NCI-H128 (cell line): ENCODE data around the gene DEGS2.

ENCODE experiments used
- DNase-seq: peaks from one replicate; lab custom pipeline; 2025; ENCODE audit not compliant: unreplicated experiment; lab: John Stamatoyannopoulos, UW

The DEGS2 gene

DNA sequence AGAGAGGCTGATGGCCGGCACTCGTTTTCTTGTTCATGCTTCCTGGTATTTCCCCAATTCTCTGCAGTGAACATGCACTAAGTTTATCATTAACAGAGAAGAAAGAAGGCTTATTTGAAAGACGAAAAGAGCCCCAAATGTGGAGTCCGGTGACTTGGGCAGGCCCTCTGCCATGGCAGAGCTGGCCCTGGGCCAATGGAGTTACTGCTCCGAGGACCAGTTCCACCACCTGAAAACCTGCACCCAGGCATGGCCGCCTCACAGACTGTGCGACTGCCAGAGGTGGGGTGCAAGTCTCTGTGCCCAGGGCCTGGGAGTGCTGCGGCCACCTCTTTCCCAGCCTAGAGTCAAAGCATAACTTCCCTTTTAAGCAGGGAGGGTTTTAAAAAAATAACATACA is 24.9 kb downstream of the DEGS2 start:
- DNase-seq, result no peak

DNA sequence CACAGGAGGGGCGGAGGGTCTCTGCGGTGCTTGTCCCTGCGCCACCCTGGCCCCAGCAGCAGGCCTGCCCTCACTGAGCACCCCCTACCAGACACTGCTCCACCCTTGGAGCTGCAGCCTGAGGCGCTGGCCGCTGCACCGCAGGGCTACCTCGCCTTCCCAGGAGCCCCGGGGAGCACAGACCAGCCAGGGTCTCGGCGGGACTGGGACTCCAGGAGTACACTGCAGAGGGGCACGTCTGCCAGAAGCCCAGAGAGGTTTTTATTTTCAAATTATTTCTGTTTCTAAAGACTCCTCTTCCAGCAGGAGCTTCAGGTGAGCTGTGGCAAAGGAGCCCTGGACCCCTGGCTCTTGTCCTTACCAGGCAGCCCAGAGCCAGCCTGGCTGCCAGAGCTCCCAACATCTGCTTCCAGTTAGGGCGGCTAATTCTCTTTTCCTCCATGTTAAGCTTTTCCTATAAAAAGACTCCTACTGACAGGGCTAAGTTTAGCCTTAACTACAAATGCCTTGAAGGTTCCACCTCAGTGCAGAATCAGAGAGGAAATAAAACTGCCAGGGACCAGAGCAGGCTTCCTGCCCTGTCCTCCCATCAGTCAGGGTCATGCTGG is 26.4 kb downstream of the DEGS2 start:
- DNase-seq, result no peak

DNA sequence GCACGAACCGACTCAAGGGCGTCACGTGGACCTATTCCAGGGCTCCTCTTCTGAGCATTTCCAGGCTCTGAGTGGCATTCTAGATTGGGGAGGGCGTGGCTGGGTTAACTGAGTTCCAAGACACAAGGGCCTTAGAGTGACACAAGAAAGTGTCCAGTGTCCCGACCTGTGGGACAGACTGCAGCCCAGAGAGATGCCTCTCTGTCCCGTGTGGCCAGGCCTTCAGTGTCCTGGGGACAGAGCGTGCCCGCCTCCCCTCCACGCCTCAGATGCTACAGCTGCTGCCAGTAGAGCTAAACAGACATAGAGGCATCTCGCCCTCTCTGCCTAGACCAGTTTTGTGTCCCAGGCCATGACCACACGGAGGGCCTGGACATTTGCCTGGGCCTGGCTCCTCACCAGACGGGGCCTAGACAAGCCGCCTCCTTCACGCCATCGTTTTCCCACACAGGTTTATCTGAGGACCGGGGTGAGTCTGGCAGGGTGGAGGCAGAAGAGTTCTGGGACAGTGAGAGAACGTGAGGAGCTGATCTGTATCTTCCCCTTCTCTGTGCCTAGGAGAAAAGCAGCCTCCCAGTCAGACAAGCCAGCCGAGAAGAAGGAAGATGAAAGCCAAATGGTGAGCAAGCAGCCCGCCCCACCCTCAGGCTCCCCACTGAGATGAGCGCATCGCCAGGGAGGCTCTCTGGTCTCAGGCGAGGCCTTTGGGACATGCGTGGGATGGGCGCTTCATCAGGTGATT is 27.1 kb downstream of the DEGS2 start:
- DNase-seq, result no peak

DNA sequence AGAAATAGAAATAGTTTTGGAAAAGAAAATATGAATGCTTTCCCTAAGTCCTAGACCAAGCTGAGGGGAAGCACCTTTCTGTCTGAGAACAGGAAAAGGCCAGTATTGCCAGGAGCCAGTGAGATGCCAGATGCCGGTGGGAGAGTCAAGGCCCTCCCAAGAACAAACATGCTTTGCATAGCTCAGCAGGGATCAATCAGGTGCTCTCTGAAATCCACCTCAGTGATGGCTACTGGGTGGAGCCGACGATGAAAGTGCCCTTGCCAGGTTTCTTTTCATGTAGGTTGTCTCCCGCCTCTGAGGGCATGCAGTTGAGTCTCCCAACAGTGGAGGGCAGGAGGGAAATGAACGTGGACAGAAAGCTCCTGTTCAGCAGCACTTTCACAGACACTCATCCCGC is 28.3 kb downstream of the DEGS2 start:
- no peak for DNase-seq

DNA sequence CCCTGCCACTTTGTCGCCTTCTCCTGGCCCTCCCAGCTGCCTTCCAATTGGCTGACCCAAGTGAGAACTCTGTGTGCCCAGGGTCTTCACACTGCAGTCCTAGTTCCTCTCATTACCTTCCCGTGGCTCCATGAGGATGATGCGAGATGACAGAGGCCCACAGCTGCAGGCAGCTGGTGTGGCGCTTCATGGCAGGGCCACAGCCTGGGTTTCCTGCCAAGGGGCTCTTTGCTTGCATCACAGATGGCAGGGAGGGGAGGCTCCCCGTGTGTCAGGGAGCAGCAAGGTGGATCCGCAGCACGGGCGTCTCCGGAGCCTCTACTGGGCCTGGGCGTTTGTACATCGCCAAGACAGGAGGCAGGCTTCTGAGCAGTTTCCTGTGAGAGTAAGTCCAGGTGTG is 28.9 kb downstream of the DEGS2 start:
- DNase-seq, result no peak

DNA sequence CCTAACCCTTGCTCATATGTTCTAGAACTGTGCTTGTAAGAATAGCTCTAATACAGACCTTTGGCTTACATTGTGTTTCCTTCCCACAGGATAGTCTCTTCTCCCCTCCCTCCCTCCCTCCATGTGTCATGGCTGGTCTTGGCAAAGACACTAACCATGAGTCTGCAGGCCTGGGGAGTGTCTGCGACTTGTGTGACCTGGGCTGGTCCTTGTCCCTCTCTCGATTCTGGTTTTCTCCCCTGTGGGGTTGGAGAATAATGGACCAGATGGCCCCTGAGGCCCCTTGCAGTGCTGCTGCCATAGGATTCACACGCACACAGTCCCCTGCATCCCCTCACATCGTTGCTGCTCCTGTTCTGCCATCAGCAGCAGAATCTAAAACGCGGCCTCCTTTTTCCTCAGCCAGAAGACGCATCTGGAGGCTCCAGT is 30.3 kb downstream of the DEGS2 start:
- no peak for DNase-seq

DNA sequence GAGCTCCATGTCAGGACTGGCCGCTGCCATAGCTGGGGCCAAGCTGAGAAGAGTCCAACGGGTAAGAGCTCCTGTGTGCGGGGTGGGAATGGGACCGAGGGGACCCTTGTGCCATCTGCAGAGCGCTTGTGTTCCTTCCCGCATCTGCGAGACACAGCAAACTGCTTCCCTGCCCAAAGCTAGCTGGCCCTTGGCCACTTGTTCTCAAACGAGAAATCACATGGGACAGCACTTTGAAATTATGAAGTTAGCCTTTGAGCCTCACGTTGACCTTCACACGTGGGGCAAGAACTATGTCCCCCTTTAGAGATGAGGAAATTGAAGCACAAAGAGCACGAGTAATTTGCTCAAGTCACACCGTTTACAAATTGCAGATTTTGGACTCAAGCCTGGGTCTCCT is 30.8 kb downstream of the DEGS2 start:
- no peak for DNase-seq

DNA sequence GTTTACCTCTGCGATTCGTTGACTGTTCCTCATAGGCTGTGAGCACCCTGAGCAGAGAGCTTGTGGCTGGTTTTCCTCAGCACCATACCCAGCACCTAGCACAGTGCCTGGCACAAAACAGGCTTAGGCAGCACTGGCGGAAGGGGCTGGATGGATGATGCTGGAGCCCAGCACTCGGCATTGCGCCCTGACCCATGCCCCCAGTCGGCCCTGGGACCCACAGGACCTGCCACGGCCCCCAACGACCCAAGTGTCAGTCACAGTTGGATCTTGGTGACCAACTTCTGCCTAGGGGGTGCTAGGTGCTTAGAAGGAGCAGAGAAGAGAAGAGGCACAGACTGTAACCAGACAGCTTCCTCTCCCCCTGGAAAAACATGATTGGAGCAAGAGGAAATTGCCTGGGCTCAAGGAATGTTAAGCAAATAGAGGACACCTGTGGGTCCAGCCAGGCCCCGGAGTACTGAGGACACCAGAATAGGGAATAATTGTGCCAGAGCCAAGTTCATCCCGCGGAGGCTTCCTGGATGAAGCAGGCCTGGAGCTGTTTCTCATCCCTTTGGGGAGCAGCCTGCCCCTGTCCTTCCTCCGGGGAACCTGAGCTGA is 31.5 kb downstream of the DEGS2 start:
- no peak for DNase-seq

DNA sequence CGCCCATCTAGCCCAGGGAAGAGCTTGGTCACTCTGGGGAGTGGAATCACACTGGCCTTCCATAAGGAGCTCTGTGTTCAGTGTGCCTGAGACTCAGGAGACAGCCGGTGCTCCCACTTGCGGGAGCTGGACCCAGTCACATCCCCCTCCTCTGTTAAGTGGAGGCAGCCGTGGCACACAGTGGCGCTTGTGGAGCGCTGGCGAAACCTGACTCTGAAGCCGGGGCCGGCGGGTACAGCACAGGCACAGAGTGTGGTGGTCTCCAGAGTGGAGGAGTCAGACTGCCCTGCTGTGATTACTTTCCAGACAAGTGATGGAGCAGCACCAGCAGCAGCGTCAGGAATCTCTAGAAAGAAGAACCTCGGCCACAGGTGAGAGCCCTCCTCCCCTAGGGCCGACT is 33.0 kb downstream of the DEGS2 start:
- no peak for DNase-seq

DNA sequence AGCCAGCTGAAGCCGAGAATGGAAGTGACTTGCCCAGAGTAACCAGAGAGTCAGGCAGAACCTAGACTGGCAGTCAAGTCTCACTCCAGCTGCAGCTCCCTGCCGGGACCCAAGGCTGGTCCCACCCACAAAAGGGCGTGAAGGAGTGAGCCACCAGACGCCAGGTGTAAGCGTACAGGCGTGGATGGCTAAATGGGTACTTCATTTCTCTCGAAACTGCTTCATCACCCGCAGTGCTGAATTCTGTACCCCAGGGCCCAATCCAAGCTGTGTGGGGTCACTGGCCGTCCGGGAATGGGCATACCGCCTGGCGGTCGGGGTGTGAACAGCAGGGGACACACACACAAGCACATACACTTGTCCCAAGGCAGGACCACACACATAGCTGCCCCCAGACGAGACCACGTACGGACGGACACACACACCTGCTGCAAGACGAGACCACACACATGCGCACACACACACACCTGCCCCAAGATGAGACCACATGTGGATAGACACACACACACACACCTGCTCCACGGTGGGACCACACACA is 34.8 kb downstream of the DEGS2 start:
- DNase-seq, result peak; percentile 32

DNA sequence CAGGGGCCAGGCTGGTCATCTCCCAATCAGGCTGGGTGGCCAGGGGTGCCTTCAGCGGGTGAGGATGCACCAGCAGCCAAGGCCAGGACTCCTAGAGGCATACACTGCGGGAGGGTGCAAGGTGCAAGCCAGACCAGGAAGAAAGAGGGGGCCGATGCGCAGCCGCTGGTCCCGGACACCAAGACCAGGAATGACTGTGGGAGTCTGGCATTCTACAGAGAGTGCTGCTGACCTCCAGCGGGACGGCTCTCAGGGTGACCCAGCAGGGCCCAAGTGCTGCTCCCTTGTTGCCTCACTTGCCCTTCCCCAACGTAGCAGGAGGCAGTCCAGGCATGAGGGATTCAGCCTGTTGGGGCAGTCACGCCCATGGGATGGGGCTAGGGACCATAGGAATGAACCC is 35.8 kb downstream of the DEGS2 start:
- no peak for DNase-seq

DNA sequence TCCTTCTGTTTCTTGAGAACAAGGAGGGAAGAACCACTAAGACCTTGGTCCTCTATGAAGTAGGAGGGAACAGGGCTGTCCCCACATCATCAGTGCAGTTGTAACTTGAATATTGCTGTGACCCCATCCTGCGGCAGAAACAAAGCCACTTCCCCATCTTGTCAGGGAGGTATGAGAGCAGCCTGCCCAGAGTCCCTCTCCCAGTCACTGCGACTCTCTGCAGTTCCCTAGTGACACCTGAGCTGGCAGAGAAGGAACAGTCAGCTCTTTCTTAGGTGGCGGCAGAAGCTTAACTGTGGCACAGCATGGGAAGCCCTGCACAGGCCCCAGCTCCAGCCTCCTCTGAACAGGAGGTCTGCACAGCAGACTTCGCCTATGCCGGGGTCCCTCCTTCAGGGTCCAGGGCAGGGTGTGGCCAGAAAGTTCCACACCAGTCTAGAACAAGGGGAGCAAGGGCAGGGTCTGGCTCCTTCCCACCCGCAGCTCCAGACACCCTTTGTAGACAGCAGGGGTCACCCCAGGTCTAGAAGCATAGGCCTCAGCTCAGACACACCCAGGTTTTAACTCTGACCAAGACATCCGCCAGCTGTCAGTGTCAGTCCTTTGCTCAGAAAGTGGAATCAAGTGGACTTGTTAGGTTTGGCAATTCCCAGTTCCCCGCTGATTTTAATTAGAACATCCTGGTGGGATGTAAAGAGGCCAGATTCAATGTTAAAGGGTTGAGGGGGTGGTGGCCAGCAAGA is 36.8 kb downstream of the DEGS2 start:
- DNase-seq, result no peak

DNA sequence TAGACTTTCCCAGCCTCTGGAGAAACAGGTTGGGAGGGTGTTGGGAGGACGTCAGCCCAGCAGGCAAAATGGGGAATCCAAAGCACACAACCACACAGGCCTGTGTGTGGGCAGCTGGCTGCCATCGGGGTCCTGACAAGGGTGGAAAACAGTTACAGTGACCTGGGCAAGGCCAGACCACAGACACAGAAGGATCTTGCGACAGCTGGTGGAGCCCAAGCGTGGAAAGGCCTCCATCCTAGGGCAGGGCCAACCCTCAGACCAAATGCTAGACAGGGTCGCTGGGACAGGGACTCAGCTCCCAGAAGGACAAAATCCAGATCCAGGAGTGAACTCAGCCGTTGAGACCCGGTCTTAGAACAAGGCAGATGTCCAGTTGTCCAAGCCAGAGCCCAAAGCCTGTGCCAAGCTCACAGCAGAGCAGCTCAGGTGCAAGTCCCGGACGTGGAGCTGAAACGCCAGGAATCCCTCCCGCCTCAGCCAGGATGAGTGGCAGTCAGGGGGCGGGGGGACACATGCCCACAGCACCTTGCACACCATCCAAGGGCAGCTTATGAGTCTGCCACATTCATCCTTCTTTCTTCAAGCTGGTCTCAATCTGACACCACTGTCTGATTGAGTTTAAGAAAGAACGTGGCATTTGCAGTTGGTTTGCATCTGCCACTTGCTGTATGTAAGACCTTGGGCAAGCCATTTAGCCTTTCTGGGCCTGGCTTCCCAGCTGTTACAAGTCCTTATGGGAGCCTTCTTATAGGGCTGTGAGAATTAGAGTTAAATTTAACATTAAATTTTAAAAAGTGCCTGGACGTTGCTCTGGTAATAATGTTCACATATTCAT is 37.6 kb downstream of the DEGS2 start:
- no peak for DNase-seq

DNA sequence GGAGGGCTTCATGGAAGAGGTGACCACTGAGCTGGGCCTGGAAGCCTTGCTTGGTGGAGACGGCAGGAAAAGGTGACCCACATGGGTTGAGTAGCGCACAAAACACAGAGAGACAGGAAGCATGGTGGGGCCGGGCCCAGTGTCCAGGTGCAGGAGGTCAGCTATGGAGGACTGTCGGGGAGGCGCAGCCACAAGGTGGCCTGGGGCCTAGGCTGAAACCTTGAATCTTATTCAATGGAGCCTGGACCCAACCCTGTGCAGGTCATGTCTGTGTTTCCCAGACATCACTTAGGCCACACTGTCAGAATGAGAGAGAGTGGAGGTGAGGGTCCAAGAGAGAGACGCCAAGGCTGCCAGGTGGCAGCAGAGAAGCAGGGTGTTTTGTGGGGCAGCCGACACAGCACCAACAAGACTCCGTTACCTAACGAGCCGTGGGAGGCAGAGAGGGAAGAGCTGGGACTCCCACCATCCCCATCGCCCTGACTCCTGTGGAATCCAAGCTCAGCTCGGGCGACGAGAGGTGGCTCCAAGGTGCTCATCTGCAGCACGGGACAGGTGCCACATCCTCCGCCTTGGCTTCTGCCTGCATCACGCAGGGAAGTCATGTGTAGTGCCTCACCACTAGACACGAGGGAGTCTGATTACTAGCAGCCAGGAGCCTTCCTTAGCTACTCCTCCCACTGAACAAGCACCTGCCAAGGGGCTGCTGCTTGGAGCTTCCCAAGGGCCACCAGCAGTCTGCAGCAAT is 38.7 kb downstream of the DEGS2 start:
- DNase-seq, result no peak

DNA sequence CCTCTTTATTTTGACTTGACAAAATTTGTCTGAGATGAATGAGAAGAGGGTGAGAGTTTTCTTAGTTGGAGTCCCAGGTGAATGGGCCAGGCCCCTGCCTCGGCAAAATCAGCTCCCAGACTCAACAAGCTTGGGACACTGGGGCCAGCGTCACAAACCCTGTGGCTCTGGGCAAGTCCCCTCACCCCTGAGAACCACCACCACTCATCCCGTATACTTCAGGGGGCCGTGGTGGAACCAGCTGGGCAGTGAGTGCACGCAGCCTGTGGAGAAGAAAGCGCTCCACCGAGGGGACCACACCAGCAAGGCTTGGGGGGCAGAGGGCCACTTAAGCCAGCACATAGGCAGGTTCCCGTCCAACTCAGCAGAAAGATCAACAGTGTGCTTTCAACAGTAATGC is 40.2 kb downstream of the DEGS2 start:
- DNase-seq, result no peak

DNA sequence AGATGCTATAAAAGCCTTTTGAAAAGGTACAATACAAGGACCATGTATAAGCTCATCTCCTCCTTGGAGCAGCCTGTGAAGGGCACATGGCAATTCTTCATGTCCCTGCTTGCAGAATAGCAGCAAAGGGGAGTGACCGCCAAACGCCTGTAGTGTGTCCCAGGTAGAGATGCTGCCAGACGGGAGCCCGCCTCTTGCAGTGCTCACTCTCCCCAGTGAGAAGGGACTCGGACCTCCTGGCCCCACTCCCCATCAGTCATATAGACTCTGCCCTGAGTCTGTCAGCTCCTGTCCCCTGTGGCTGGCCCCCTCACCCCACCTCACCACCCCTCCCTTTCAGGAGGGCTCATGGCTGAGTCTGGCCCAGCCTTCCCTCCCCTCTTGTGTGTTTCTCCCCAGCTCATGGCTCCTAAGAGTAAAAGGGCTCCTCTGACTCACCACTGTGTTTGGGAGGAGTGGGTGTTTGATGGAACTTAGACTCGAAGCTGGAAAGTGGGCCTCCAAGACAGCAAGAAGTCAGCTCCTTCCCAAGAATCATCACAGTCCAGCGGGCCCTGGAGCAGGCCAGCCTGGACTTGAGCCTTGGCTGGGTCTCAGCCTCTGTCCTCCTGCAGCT is 40.9 kb downstream of the DEGS2 start:
- DNase-seq, result no peak

DNA sequence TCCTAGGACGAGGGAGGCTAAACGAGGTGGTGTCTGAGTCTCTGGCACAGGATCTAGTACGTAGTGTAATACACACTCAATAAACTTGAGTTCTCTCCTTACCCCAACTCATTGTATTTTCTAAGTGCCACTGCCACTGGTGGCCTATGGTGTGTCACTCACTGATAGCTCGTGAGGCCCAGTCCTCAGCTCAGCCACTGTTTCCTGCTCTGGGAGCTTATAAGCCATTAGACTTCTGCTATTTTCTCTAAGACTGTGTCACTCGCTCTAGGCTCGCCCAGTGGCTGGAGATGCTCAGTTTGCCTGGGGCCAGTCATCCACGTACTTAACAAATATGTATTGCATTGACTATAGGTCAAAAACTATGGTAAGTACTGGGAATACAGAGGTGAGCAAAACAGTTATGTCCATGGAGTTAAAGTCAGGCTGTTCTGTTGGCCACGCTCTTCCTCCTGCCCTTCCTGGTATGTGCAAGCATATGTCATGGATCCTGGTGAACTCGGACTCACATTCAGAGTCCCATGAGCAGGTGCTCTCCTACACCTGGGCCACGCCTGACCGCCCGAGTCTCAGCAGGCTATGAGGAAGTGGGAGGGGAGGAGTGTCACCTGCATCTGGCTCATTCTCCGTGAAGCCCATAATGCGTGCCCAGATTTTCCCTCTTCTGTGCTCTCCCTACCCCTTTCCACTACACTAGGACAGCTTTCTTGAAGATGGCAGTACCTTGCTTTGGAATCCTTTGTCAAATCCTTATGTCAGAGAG is 41.6 kb downstream of the DEGS2 start:
- DNase-seq, result no peak

DNA sequence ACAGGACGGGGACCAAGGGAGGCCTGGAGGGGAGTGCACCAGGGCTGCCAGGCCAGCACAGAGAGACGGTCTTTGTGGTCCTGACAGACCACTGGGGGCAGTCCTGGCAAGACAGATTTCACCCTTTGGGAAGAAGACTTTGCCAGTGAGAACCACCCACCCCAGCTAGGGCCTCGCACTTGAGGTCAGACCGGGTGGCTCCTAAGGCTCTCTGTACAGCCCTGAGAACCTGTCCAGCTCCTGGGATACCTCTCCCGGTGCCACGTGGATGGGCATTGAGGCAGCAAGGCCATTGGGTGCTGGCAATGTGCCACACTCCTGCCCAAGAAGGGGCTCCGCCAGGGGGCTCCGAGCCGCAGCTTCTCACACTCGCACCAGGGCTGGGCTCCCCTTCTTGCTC is 42.4 kb downstream of the DEGS2 start:
- no peak for DNase-seq

DNA sequence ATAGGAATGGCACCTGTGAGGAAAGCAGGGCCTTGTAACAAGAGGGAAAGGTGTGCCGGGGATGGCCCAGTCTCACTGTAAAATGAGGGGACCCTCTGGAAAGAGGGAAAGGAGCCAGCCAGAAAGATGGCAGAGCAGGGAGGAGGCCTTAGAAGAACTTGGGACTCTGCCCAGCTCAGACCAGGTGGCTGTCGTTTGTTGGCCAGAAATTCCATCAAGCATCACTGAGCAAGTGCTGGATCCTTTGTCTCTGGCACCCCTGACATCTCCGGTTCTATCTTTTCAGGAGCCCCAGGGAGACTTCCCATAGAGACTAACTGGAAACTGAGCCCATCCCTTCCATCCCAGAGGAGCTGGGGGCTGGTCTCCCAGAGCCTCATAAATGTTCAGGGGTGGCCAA is 43.3 kb downstream of the DEGS2 start:
- DNase-seq, result no peak
